Activated CD4-positive, alpha-beta T cell treated with anti-CD3 and anti-CD28 coated beads for 48 hours (primary cell): ENCODE data around the gene CLK3.
"Not testable (repeated sequence)": the region's sequence is repeated elsewhere in the genome, so short reads cannot be mapped to it uniquely, and the experiment has no call there.

ENCODE experiments used
- DNase-seq: peaks from one replicate; pipeline ENCODE4 v3.0.0-alpha.2; 2020

The CLK3 gene

GRCh38 chr15:74646480-74646879 is 30.8 kb downstream of the CLK3 start:
- DNase-seq, result no peak

GRCh38 chr15:74648051-74648842 is 32.6 kb downstream of the CLK3 start:
- no peak for DNase-seq

GRCh38 chr15:74651242-74651741 is 35.7 kb downstream of the CLK3 start:
- no peak for DNase-seq

- no peak for DNase-seq
Measured at GRCh38 chr15:74653426-74654102, 37.9 kb downstream of the CLK3 start.

- DNase-seq, result peak; percentile 29
Measured at GRCh38 chr15:74655424-74655823, 39.8 kb downstream of the CLK3 start.

- no peak for DNase-seq
Measured at GRCh38 chr15:74656935-74657535, 41.4 kb downstream of the CLK3 start.

GRCh38 chr15:74657846-74658245 is 42.2 kb downstream of the CLK3 start:
- DNase-seq, result no peak

GRCh38 chr15:74661280-74661679 is 45.6 kb downstream of the CLK3 start:
- not testable (repeated sequence) for DNase-seq

- DNase-seq, result no peak
Measured at GRCh38 chr15:74662064-74662860, 46.6 kb downstream of the CLK3 start.

GRCh38 chr15:74663303-74664027 is 47.8 kb downstream of the CLK3 start:
- no peak for DNase-seq

- DNase-seq, result no peak
Measured at GRCh38 chr15:74664028-74664616, 48.5 kb downstream of the CLK3 start.

GRCh38 chr15:74664670-74665069 is 49.0 kb downstream of the CLK3 start:
- no peak for DNase-seq

GRCh38 chr15:74667975-74668374 is 52.3 kb downstream of the CLK3 start:
- DNase-seq, result no peak

GRCh38 chr15:74669627-74670026 is 54.0 kb downstream of the CLK3 start:
- DNase-seq, result no peak

- no peak for DNase-seq
Measured at GRCh38 chr15:74674161-74674560, 58.5 kb downstream of the CLK3 start.

GRCh38 chr15:74676801-74677200 is 61.2 kb downstream of the CLK3 start:
- DNase-seq, result no peak
